HG02885 (cell line): ENCODE measurements around the gene XPR1.
A peak's percentile ranks its signal among the peaks of the same experiment; 100 is the strongest.
"Not testable (repeated sequence)": the region's sequence is repeated elsewhere in the genome, so short reads cannot be mapped to it uniquely, and the experiment has no call there.

ENCODE experiments used
- ATAC-seq: cut with Tn5 transposase; IDR thresholded peaks from one replicate; pipeline ENCODE4 v1.9.1; 2021; ENCODE audit warnings: mild to moderate bottlenecking; ENCODE audit not compliant: unreplicated experiment, poor library complexity

Gene XPR1

GRCh38 chr1:180775801-180776200, 144.0 kb downstream of the XPR1 start:
- ATAC-seq, result no peak

- no peak for ATAC-seq
These were observed 145.4 kb downstream of the XPR1 start for GRCh38 chr1:180777072-180777689.

- ATAC-seq, result no peak
These were observed 147.1 kb downstream of the XPR1 start for GRCh38 chr1:180778782-180779398.

- no peak for ATAC-seq
These were observed 147.8 kb downstream of the XPR1 start for GRCh38 chr1:180779584-180779983.

GRCh38 chr1:180781718-180782117, 149.9 kb downstream of the XPR1 start:
- ATAC-seq, result no peak

- ATAC-seq, result no peak
These were observed 153.5 kb downstream of the XPR1 start for GRCh38 chr1:180785291-180785690.

GRCh38 chr1:180785887-180786286, 154.1 kb downstream of the XPR1 start:
- ATAC-seq, result no peak

GRCh38 chr1:180786624-180787023, 154.8 kb downstream of the XPR1 start:
- no peak for ATAC-seq

- no peak for ATAC-seq
These were observed 155.9 kb downstream of the XPR1 start for GRCh38 chr1:180787628-180788307.

- no peak for ATAC-seq
These were observed 157.6 kb downstream of the XPR1 start for GRCh38 chr1:180789460-180789859.

GRCh38 chr1:180791152-180791551, 159.3 kb downstream of the XPR1 start:
- ATAC-seq, result not testable (repeated sequence)

- ATAC-seq, result no peak
These were observed 160.0 kb downstream of the XPR1 start for GRCh38 chr1:180791806-180792205.

GRCh38 chr1:180793451-180793850, 161.6 kb downstream of the XPR1 start:
- ATAC-seq, result no peak

GRCh38 chr1:180796897-180797640, 165.2 kb downstream of the XPR1 start:
- no peak for ATAC-seq

GRCh38 chr1:180800945-180801344, 169.1 kb downstream of the XPR1 start:
- ATAC-seq, result no peak

- no peak for ATAC-seq
These were observed 171.0 kb downstream of the XPR1 start for GRCh38 chr1:180802813-180803212.

- ATAC-seq, result peak; percentile 78
These were observed 173.5 kb downstream of the XPR1 start for GRCh38 chr1:180805316-180805715.

GRCh38 chr1:180811298-180811697, 179.5 kb downstream of the XPR1 start:
- no peak for ATAC-seq

GRCh38 chr1:180811886-180812285, 180.1 kb downstream of the XPR1 start:
- ATAC-seq, result no peak

- ATAC-seq, result no peak
These were observed 182.4 kb downstream of the XPR1 start for GRCh38 chr1:180814258-180814657.

- no peak for ATAC-seq
These were observed 183.4 kb downstream of the XPR1 start for GRCh38 chr1:180815188-180815587.
